Mesodermal cell (in vitro differentiated cells): Measurements from ENCODE around the gene SLC6A16.

Experiments
- H3K27ac ChIP-seq: 2 replicates; pipeline ENCODE4 v1.7.0; 2013; ENCODE audit warnings: mild to moderate bottlenecking, low read depth, low read length, moderate library complexity; ENCODE audit not compliant: severe bottlenecking
- H3K36me3 ChIP-seq: 2 replicates; pipeline ENCODE4 v1.7.1; 2013; ENCODE audit warnings: mild to moderate bottlenecking, low read length, moderate library complexity; ENCODE audit not compliant: control insufficient read depth, insufficient read depth
- H3K4me1 ChIP-seq: one replicate; pipeline ENCODE4 v1.7.1; 2013; ENCODE audit warnings: mild to moderate bottlenecking, low read length; ENCODE audit not compliant: insufficient read depth, control insufficient read depth, poor library complexity, severe bottlenecking
- H3K4me3 ChIP-seq: 2 replicates; pipeline ENCODE4 v1.7.0; 2013; ENCODE audit warnings: low read length, control low read depth, mild to moderate bottlenecking; ENCODE audit not compliant: insufficient read depth, poor library complexity, severe bottlenecking; ENCODE audit errors: extremely low read depth
- H3K9me3 ChIP-seq: 2 replicates; pipeline ENCODE4 v1.7.1; 2013; ENCODE audit warnings: mild to moderate bottlenecking, low read length, moderate library complexity; ENCODE audit not compliant: control insufficient read depth
- WGBS, 2 experiments: methylation state at CpG; one replicate each; pipeline ENCODE4 v1.1.5; 2013; ENCODE audit warnings: missing lambda C conversion rate in 2 of 2; ENCODE audit not compliant: insufficient coverage in 2 of 2; 5-methylcytosine and 5-hydroxymethylcytosine counted together

SLC6A16 gene

GRCh38 chr19:49344505-49345423 lies 19.8 kb upstream of the SLC6A16 start:
- no peak overlapping the region for H3K4me3 ChIP-seq
- H3K36me3 ChIP-seq: peaks cover 98% of the 10 kb centered on the region
- WGBS, 2 experiments: 95 to 96% methylated on average over 11 of the region's 11 CpGs
- H3K4me1 ChIP-seq: no peaks in the 10 kb centered on the region
- H3K9me3 ChIP-seq: no peaks in the 10 kb centered on the region
- no peak overlapping the region for H3K27ac ChIP-seq

GRCh38 chr19:49343123-49343522 lies 18.1 kb upstream of the SLC6A16 start:
- H3K36me3 ChIP-seq: peaks cover 83% of the 10 kb centered on the region
- no peak overlapping the region for H3K27ac ChIP-seq
- WGBS, 2 experiments: 91 to 92% methylated on average over 3 to 5 of the region's 7 CpGs
- no peaks in the 10 kb centered on the region for H3K9me3 ChIP-seq
- H3K4me1 ChIP-seq: no peaks in the 10 kb centered on the region
- no peak overlapping the region for H3K4me3 ChIP-seq

GRCh38 chr19:49342291-49342721 lies 17.3 kb upstream of the SLC6A16 start:
- Histone ChIP-seq H3K9me3 (no peaks in the 10 kb centered on the region), H3K36me3 (peaks cover 76% of the 10 kb centered on the region), H3K4me3 (no peak overlapping the region), H3K27ac (no peak overlapping the region), H3K4me1 (no peaks in the 10 kb centered on the region)
- 93 to 100% methylated on average over 3 to 11 of the region's 11 CpGs for WGBS, 2 experiments

- no peak overlapping the region for H3K27ac ChIP-seq
- no peaks in the 10 kb centered on the region for H3K9me3 ChIP-seq
- no peak overlapping the region for H3K4me3 ChIP-seq
- WGBS, 2 experiments: 98 to 99% methylated on average over 9 to 10 of the region's 11 CpGs
- H3K36me3 ChIP-seq: peaks cover 66% of the 10 kb centered on the region
- no peaks in the 10 kb centered on the region for H3K4me1 ChIP-seq
Observed at GRCh38 chr19:49340865-49341718, 16.1 kb upstream of the SLC6A16 start.

- H3K27ac ChIP-seq: no peak overlapping the region
- WGBS, 2 experiments: 69 to 80% methylated on average over 24 to 31 of the region's 36 CpGs
- H3K9me3 ChIP-seq: no peaks in the 10 kb centered on the region
- H3K4me3 ChIP-seq: no peak overlapping the region
- no peaks in the 10 kb centered on the region for H3K4me1 ChIP-seq
- H3K36me3 ChIP-seq: peaks cover 65% of the 10 kb centered on the region
Observed at GRCh38 chr19:49340069-49340864, 15.3 kb upstream of the SLC6A16 start.

- Histone ChIP-seq H3K9me3 (no peaks in the 10 kb centered on the region), H3K27ac (peak overlapping the region; percentile 16), H3K36me3 (peaks cover 59% of the 10 kb centered on the region), H3K4me3 (no peak overlapping the region), H3K4me1 (no peaks in the 10 kb centered on the region)
- 17 to 20% methylated on average over 43 to 45 of the region's 47 CpGs for WGBS, 2 experiments
Observed at GRCh38 chr19:49339301-49340068, 14.5 kb upstream of the SLC6A16 start.

GRCh38 chr19:49338691-49339300 lies 13.8 kb upstream of the SLC6A16 start:
- H3K4me1 ChIP-seq: peaks cover under 1% of the 10 kb centered on the region
- peak overlapping the region; percentile 16 for H3K27ac ChIP-seq
- peaks cover 52% of the 10 kb centered on the region for H3K36me3 ChIP-seq
- no peak overlapping the region for H3K4me3 ChIP-seq
- no peaks in the 10 kb centered on the region for H3K9me3 ChIP-seq
- WGBS, 2 experiments: 8 to 14% methylated on average over 16 to 21 of the region's 30 CpGs

- H3K4me3 ChIP-seq: no peak overlapping the region
- WGBS, 2 experiments: 15 to 18% methylated on average over 27 to 32 of the region's 34 CpGs
- H3K36me3 ChIP-seq: peaks cover 45% of the 10 kb centered on the region
- no peak overlapping the region for H3K27ac ChIP-seq
- H3K4me1 ChIP-seq: peaks cover 5% of the 10 kb centered on the region
- H3K9me3 ChIP-seq: no peaks in the 10 kb centered on the region
Observed at GRCh38 chr19:49338023-49338677, 13.2 kb upstream of the SLC6A16 start.

- Histone ChIP-seq H3K36me3 (peaks cover 38% of the 10 kb centered on the region), H3K9me3 (no peaks in the 10 kb centered on the region), H3K27ac (no peak overlapping the region), H3K4me3 (no peak overlapping the region), H3K4me1 (peaks cover 5% of the 10 kb centered on the region)
- WGBS, 2 experiments: 56 to 57% methylated on average over 16 to 18 of the region's 19 CpGs
Observed at GRCh38 chr19:49337267-49338022, 12.5 kb upstream of the SLC6A16 start.
